HCT116 (cell line): Measurements from ENCODE around the gene PDE6G. TPM values are rescaled to one million over a fixed set of nuclear protein-coding genes. Genes with fewer than 3 reads are reported as not detected.

Source experiments
- ATAC-seq: fragments of 200-7000 bp; cut with Tn5 transposase; 2 replicates; pipeline ENCODE4 v1.9.1; 2020; ENCODE audit warnings: mild to moderate bottlenecking, moderate library complexity
- BruUV-seq: library from RNA; stranded (reverse); fragments of 400-500 nt; replicated peaks from 2 replicates; lab custom pipeline; 2021; lab: Mats Ljungman, UMichigan
- CTCF ChIA-PET: fragments of 300-600 bp; sonication (Branson Sonifier 250); formaldehyde crosslinking; loops from one replicate; lab custom pipeline; 2021; ENCODE audit warnings: antibody characterized with exemption; lab: Charles Lee
- POLR2A ChIA-PET: fragments of 300-600, 350-600 bp; sonication (Branson Sonifier 250); formaldehyde crosslinking; loops from one replicate; lab custom pipeline; 2021; ENCODE audit warnings: antibody characterized with exemption; lab: Charles Lee
- RAD21 ChIA-PET, 2 experiments: fragments of 300-600 bp; sonication (Branson Sonifier 250); formaldehyde crosslinking; loops; one replicate each; lab custom pipeline; 2023; ENCODE audit warnings: low total read pairs in 2 of 2; ENCODE audit not compliant: uncharacterized antibody in 2 of 2, unreplicated experiment in 2 of 2, low non-redundant PET in 1 of 2; lab: Charles Lee
- DNase-seq: peaks from one replicate; pipeline ENCODE4 v3.0.0-alpha.2; 2010; ENCODE audit warnings: low read depth, low spot score
- H2AFZ ChIP-seq: fragments of 200-600 bp; shearing (Covaris generic), sonication (generic); 2 replicates; pipeline ENCODE4 v1.6.1; 2017; ENCODE audit warnings: low read depth, mixed run types, mixed read lengths, antibody characterized with exemption, low read length; ENCODE audit not compliant: poor library complexity, severe bottlenecking
- H3K27ac ChIP-seq: 2 replicates; pipeline ENCODE4 v1.5.1; 2012; ENCODE audit warnings: low read depth, low read length
- H3K27me3 ChIP-seq: fragments of 200-600 bp; sonication (generic); 2 replicates; pipeline ENCODE4 v1.6.1; 2016; ENCODE audit warnings: mixed run types, low read length, mixed read lengths; ENCODE audit not compliant: insufficient read depth
- H3K36me3 ChIP-seq, 2 experiments: fragments of 200-500 bp in 1 of 2; fragments of 200-600 bp in 1 of 2; sonication (Bioruptor generic) in 1 of 2; sonication (generic) in 1 of 2; 2 replicates each; pipeline versions ENCODE4 v1.5.1 to v1.6.1; 2014 to 2016; ENCODE audit warnings: low read length in 2 of 2, inconsistent platforms in 1 of 2, mixed read lengths in 1 of 2, mixed run types in 1 of 2; ENCODE audit not compliant: insufficient read depth in 2 of 2, control insufficient read depth in 1 of 2
- H3K4me1 ChIP-seq, 2 experiments: fragments of 200-600 bp in 1 of 2; sonication (generic) in 1 of 2; 2 replicates each; pipeline versions ENCODE4 v1.5.1 to v1.6.1; 2012 to 2017; ENCODE audit warnings: low read length in 2 of 2, inconsistent platforms in 1 of 2, mild to moderate bottlenecking in 1 of 2, mixed read lengths in 1 of 2, mixed run types in 1 of 2, moderate library complexity in 1 of 2; ENCODE audit not compliant: insufficient read depth in 2 of 2, control insufficient read depth in 1 of 2
- H3K4me2 ChIP-seq: fragments of 200-600 bp; sonication (generic); 2 replicates; pipeline ENCODE4 v1.6.1; 2017; ENCODE audit warnings: mixed run types, low read length, mixed read lengths
- H3K4me3 ChIP-seq, 2 experiments: fragments of 200-600 bp in 1 of 2; sonication (generic) in 1 of 2; replicated peaks in 1 of 2; 2 replicates each; pipeline ENCODE4 v1.5.1; 2011 to 2016; ENCODE audit warnings: low read length in 2 of 2, control low read depth in 1 of 2, low read depth in 1 of 2, mild to moderate bottlenecking in 1 of 2, mixed read lengths in 1 of 2, mixed run types in 1 of 2
- H3K79me2 ChIP-seq: fragments of 200-600 bp; sonication (generic); 2 replicates; pipeline ENCODE4 v1.6.1; 2017; ENCODE audit warnings: mild to moderate bottlenecking, mixed run types, low read length, moderate library complexity, mixed read lengths; ENCODE audit not compliant: insufficient read depth
- H3K9ac ChIP-seq: fragments of 200-600 bp; sonication (generic); 2 replicates; pipeline ENCODE4 v1.6.1; 2016; ENCODE audit warnings: low read length, mixed read lengths
- H3K9me2 ChIP-seq: fragments of 200-600 bp; sonication (generic), shearing (Covaris generic); 2 replicates; pipeline ENCODE4 v1.6.1; 2017; ENCODE audit warnings: mixed run types, mild to moderate bottlenecking, moderate library complexity; ENCODE audit not compliant: insufficient read depth
- H3K9me3 ChIP-seq, 2 experiments: fragments of 200-500 bp in 1 of 2; fragments of 200-600 bp in 1 of 2; sonication (Bioruptor generic) in 1 of 2; sonication (generic) in 1 of 2; 2 replicates each; pipeline ENCODE4 v1.6.1; 2014 to 2017; ENCODE audit warnings: low read length in 2 of 2, mixed read lengths in 2 of 2, inconsistent platforms in 1 of 2, low read depth in 1 of 2, mild to moderate bottlenecking in 1 of 2, mixed run types in 1 of 2, moderate library complexity in 1 of 2; ENCODE audit not compliant: control insufficient read depth in 1 of 2, insufficient read depth in 1 of 2
- H4K20me1 ChIP-seq: fragments of 200-600 bp; sonication (generic), shearing (Covaris generic); 2 replicates; pipeline ENCODE4 v1.6.1; 2017; ENCODE audit warnings: mixed run types, mild to moderate bottlenecking, moderate library complexity; ENCODE audit not compliant: insufficient read depth
- EZH2 ChIP-seq: fragments of 200-600 bp; sonication (generic); IDR thresholded peaks from 2 replicates; pipeline ENCODE4 v1.6.1; 2017; ENCODE audit warnings: antibody characterized with exemption, mixed run types
- EZH2phosphoT487 ChIP-seq: fragments of 200-600 bp; IDR thresholded peaks from 2 replicates; pipeline ENCODE4 v1.6.1; 2018; ENCODE audit warnings: antibody characterized with exemption, borderline replicate concordance
- SIN3A ChIP-seq: IDR thresholded peaks from 2 replicates; pipeline ENCODE4 v1.6.1; 2012; ENCODE audit warnings: low read depth
- ZNF274 ChIP-seq: fragments of 200-500 bp; sonication (Bioruptor generic); IDR thresholded peaks from 2 replicates; pipeline ENCODE4 v1.6.1; 2014; ENCODE audit warnings: mild to moderate bottlenecking, low read depth, low read length, inconsistent platforms
- intact Hi-C: fragments of 100-400 bp; cut with micrococcal nuclease; formaldehyde crosslinking; loops from 2 replicates; pipeline ENCODE4 v1.10.0; 2022
- total RNA-seq: library from RNA; stranded (reverse); gene quantifications from one replicate; pipeline ENCODE4 v1.2.1, GENCODE V29; 2021; ENCODE audit not compliant: unreplicated experiment
- TF ChIP-seq, protein P1 (sequence below): IDR thresholded peaks from 2 replicates; pipeline ENCODE4 v1.6.1; 2012; ENCODE audit warnings: low read depth

The PDE6G gene
- total RNA-seq, 1 experiment from 2014 or later: not detected

- H3K4me3 ChIP-seq: no peak overlapping the region
- RAD21 ChIA-PET: no interaction called here
- intact Hi-C loops: no loop called here
- BruUV-seq: no TSS peak
- CTCF ChIA-PET: no interaction called here
- H3K9me3 ChIP-seq: peaks cover 0 to 5% of the 10 kb centered on the region in 2 experiments; a peak in 1 of 4 replicates
- H3K4me1 ChIP-seq: peaks cover 4 to 22% of the 10 kb centered on the region in 2 experiments
- no peaks in the 10 kb centered on the region for H3K79me2 ChIP-seq
- no peaks in the 10 kb centered on the region for H3K36me3 ChIP-seq
- ATAC-seq (no peak), DNase-seq (no peak)
- TF ChIP-seq EZH2 (no peak), SIN3A (no peak), EZH2phosphoT487 (no peak), ZNF274 (no peak)
- TF ChIP-seq, protein P1, sequence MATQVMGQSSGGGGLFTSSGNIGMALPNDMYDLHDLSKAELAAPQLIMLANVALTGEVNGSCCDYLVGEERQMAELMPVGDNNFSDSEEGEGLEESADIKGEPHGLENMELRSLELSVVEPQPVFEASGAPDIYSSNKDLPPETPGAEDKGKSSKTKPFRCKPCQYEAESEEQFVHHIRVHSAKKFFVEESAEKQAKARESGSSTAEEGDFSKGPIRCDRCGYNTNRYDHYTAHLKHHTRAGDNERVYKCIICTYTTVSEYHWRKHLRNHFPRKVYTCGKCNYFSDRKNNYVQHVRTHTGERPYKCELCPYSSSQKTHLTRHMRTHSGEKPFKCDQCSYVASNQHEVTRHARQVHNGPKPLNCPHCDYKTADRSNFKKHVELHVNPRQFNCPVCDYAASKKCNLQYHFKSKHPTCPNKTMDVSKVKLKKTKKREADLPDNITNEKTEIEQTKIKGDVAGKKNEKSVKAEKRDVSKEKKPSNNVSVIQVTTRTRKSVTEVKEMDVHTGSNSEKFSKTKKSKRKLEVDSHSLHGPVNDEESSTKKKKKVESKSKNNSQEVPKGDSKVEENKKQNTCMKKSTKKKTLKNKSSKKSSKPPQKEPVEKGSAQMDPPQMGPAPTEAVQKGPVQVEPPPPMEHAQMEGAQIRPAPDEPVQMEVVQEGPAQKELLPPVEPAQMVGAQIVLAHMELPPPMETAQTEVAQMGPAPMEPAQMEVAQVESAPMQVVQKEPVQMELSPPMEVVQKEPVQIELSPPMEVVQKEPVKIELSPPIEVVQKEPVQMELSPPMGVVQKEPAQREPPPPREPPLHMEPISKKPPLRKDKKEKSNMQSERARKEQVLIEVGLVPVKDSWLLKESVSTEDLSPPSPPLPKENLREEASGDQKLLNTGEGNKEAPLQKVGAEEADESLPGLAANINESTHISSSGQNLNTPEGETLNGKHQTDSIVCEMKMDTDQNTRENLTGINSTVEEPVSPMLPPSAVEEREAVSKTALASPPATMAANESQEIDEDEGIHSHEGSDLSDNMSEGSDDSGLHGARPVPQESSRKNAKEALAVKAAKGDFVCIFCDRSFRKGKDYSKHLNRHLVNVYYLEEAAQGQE: no peak
- no peaks in the 10 kb centered on the region for H3K9me2 ChIP-seq
- no peaks in the 10 kb centered on the region for H4K20me1 ChIP-seq
- POLR2A ChIA-PET: no interaction called here
- no peak overlapping the region for H2AFZ ChIP-seq
- no peak overlapping the region for H3K4me2 ChIP-seq
- H3K27me3 ChIP-seq: no peaks in the 10 kb centered on the region
- no peak overlapping the region for H3K9ac ChIP-seq
- no peak overlapping the region for H3K27ac ChIP-seq
Observed at GRCh38 chr17:81644496-81644895, 11.8 kb downstream of the PDE6G start.
